IPS-18c (cell line): ENCODE measurements around the gene KRTAP3-2.

Experiments
- H3K4me3 ChIP-seq: 2 replicates; pipeline ENCODE4 v1.7.0; 2013; ENCODE audit warnings: low read depth, mild to moderate bottlenecking, low read length, moderate library complexity; ENCODE audit not compliant: insufficient read depth
- H3K9me3 ChIP-seq: one replicate; pipeline ENCODE4 v1.6.1; 2013; ENCODE audit warnings: mild to moderate bottlenecking, low read length, moderate library complexity; ENCODE audit not compliant: control insufficient read depth, insufficient read depth

The KRTAP3-2 gene

GRCh38 chr17:40952154-40952553, 47.6 kb downstream of the KRTAP3-2 start:
- no peak overlapping the region for H3K4me3 ChIP-seq
- H3K9me3 ChIP-seq, result no peaks in the 10 kb centered on the region

GRCh38 chr17:40951011-40951622, 48.6 kb downstream of the KRTAP3-2 start:
- Histone ChIP-seq H3K4me3 (no peak overlapping the region), H3K9me3 (no peaks in the 10 kb centered on the region)

GRCh38 chr17:40950176-40950575, 49.5 kb downstream of the KRTAP3-2 start:
- no peaks in the 10 kb centered on the region for H3K9me3 ChIP-seq

GRCh38 chr17:40949418-40949817, 50.3 kb downstream of the KRTAP3-2 start:
- no peaks in the 10 kb centered on the region for H3K9me3 ChIP-seq
- no peak overlapping the region for H3K4me3 ChIP-seq

More at GRCh38 chr17:40950176-40950575, 49.5 kb downstream of the KRTAP3-2 start:
- no peak overlapping the region for H3K4me3 ChIP-seq
